IPS-15b (cell line): Measurements from ENCODE around the gene WDR76.
"Not testable (repeated sequence)": the region's sequence is repeated elsewhere in the genome, so short reads cannot be mapped to it uniquely, and the experiment has no call there.

ENCODE experiments used
- H3K27me3 ChIP-seq: one replicate; pipeline ENCODE4 v1.6.1; 2013; ENCODE audit warnings: low read length; ENCODE audit not compliant: control insufficient read depth, insufficient read depth
- H3K36me3 ChIP-seq: one replicate; pipeline ENCODE4 v1.6.1; 2013; ENCODE audit warnings: low read length; ENCODE audit not compliant: control insufficient read depth, insufficient read depth
- H3K4me1 ChIP-seq: one replicate; pipeline ENCODE4 v1.6.1; 2013; ENCODE audit warnings: mild to moderate bottlenecking, low read length; ENCODE audit not compliant: control insufficient read depth, insufficient read depth
- H3K4me3 ChIP-seq: one replicate; pipeline ENCODE4 v1.5.1; 2013; ENCODE audit warnings: low read depth, low read length
- H3K9ac ChIP-seq: one replicate; pipeline ENCODE4 v1.6.1; 2013; ENCODE audit warnings: low read depth, mild to moderate bottlenecking, low read length
- H3K9me3 ChIP-seq: one replicate; pipeline ENCODE4 v1.6.1; 2013; ENCODE audit warnings: mild to moderate bottlenecking, low read length; ENCODE audit not compliant: control insufficient read depth, insufficient read depth

The WDR76 gene

GRCh38 chr15:43866636-43867035, 39.8 kb downstream of the WDR76 start:
- H3K36me3 ChIP-seq, result peaks cover 11% of the 10 kb centered on the region

GRCh38 chr15:43867096-43867495, 40.3 kb downstream of the WDR76 start:
- Histone ChIP-seq H3K36me3 (peaks cover 11% of the 10 kb centered on the region), H3K9ac (no peak overlapping the region), H3K27me3 (no peaks in the 10 kb centered on the region), H3K4me3 (no peak overlapping the region), H3K4me1 (no peaks in the 10 kb centered on the region), H3K9me3 (no peaks in the 10 kb centered on the region)

More at GRCh38 chr15:43866636-43867035, 39.8 kb downstream of the WDR76 start:
- not testable (repeated sequence) for H3K9ac ChIP-seq, H3K4me3 ChIP-seq, H3K27me3 ChIP-seq, H3K4me1 ChIP-seq, H3K9me3 ChIP-seq

- Histone ChIP-seq H3K27me3 (no peaks in the 10 kb centered on the region), H3K36me3 (peaks cover 11% of the 10 kb centered on the region), H3K9ac (no peak overlapping the region), H3K9me3 (no peaks in the 10 kb centered on the region), H3K4me1 (no peaks in the 10 kb centered on the region), H3K4me3 (no peak overlapping the region)
Measured at GRCh38 chr15:43868406-43868805, 41.6 kb downstream of the WDR76 start.

- Histone ChIP-seq H3K4me3 (no peak overlapping the region), H3K27me3 (no peaks in the 10 kb centered on the region), H3K36me3 (peaks cover 9% of the 10 kb centered on the region), H3K4me1 (no peaks in the 10 kb centered on the region), H3K9me3 (no peaks in the 10 kb centered on the region), H3K9ac (no peak overlapping the region)
Measured at GRCh38 chr15:43871835-43872234, 45.0 kb downstream of the WDR76 start.

- Histone ChIP-seq H3K9me3 (no peaks in the 10 kb centered on the region), H3K27me3 (no peaks in the 10 kb centered on the region), H3K4me3 (no peak overlapping the region), H3K4me1 (no peaks in the 10 kb centered on the region), H3K9ac (no peak overlapping the region), H3K36me3 (peaks cover 6% of the 10 kb centered on the region)
Measured at GRCh38 chr15:43872416-43873020, 45.7 kb downstream of the WDR76 start.

GRCh38 chr15:43873651-43874050, 46.8 kb downstream of the WDR76 start:
- no peaks in the 10 kb centered on the region for H3K4me1 ChIP-seq
- no peaks in the 10 kb centered on the region for H3K27me3 ChIP-seq
- peaks cover 6% of the 10 kb centered on the region for H3K36me3 ChIP-seq
- no peak overlapping the region for H3K9ac ChIP-seq
- no peaks in the 10 kb centered on the region for H3K9me3 ChIP-seq
- no peak overlapping the region for H3K4me3 ChIP-seq

- H3K27me3 ChIP-seq, result no peaks in the 10 kb centered on the region
- H3K9me3 ChIP-seq, result no peaks in the 10 kb centered on the region
- H3K36me3 ChIP-seq, result peaks cover 8% of the 10 kb centered on the region
- H3K4me1 ChIP-seq, result peaks cover 9% of the 10 kb centered on the region
- no peak overlapping the region for H3K4me3 ChIP-seq
- no peak overlapping the region for H3K9ac ChIP-seq
Measured at GRCh38 chr15:43876872-43877271, 50.1 kb downstream of the WDR76 start.

- Histone ChIP-seq H3K4me1 (peaks cover 9% of the 10 kb centered on the region), H3K36me3 (peaks cover 8% of the 10 kb centered on the region)
Measured at GRCh38 chr15:43877371-43877770, 50.6 kb downstream of the WDR76 start.

GRCh38 chr15:43878446-43878845, 51.6 kb downstream of the WDR76 start:
- H3K9ac ChIP-seq, result no peak overlapping the region

More at GRCh38 chr15:43877371-43877770, 50.6 kb downstream of the WDR76 start:
- Histone ChIP-seq H3K4me3 (no peak overlapping the region), H3K27me3 (no peaks in the 10 kb centered on the region), H3K9ac (no peak overlapping the region), H3K9me3 (no peaks in the 10 kb centered on the region)

GRCh38 chr15:43879386-43880355, 52.9 kb downstream of the WDR76 start:
- H3K36me3 ChIP-seq, result peaks cover 2% of the 10 kb centered on the region
- no peaks in the 10 kb centered on the region for H3K27me3 ChIP-seq
- no peak overlapping the region for H3K9ac ChIP-seq
- H3K4me3 ChIP-seq, result no peak overlapping the region
- H3K9me3 ChIP-seq, result no peaks in the 10 kb centered on the region
- H3K4me1 ChIP-seq, result peaks cover 9% of the 10 kb centered on the region

More at GRCh38 chr15:43878446-43878845, 51.6 kb downstream of the WDR76 start:
- no peaks in the 10 kb centered on the region for H3K9me3 ChIP-seq
- peaks cover 8% of the 10 kb centered on the region for H3K36me3 ChIP-seq
- no peak overlapping the region for H3K4me3 ChIP-seq
- H3K27me3 ChIP-seq, result no peaks in the 10 kb centered on the region
- peaks cover 9% of the 10 kb centered on the region for H3K4me1 ChIP-seq

- Histone ChIP-seq H3K27me3 (no peaks in the 10 kb centered on the region), H3K4me3 (no peak overlapping the region), H3K9ac (no peak overlapping the region), H3K9me3 (no peaks in the 10 kb centered on the region), H3K36me3 (peaks cover 2% of the 10 kb centered on the region), H3K4me1 (peaks cover 9% of the 10 kb centered on the region)
Measured at GRCh38 chr15:43880406-43881194, 53.8 kb downstream of the WDR76 start.
